BJ (cell line): ENCODE results near the gene PLCB2. TPM values are rescaled to one million over a fixed set of nuclear protein-coding genes. Genes with fewer than 3 reads are reported as not detected.

Experiments used
- CTCF ChIA-PET: fragments of 350-600 bp; formaldehyde crosslinking; extraction: SDS; loops from one replicate; lab custom pipeline; 2021; ENCODE audit warnings: antibody characterized with exemption, inconsistent platforms; lab: Yijun Ruan, JAX
- POLR2A ChIA-PET: fragments of 300-600 bp; sonication (Branson Sonifier 250); formaldehyde crosslinking; extraction: SDS; loops from one replicate; lab custom pipeline; 2021; ENCODE audit warnings: antibody characterized with exemption; lab: Charles Lee
- DNase-seq: peaks from one replicate; pipeline ENCODE4 v3.0.0-alpha.2; 2011; ENCODE audit warnings: low read depth
- H3K27me3 ChIP-seq: 2 replicates; pipeline ENCODE4 v1.6.0; 2011; ENCODE audit warnings: low read length; ENCODE audit not compliant: control insufficient read depth, insufficient read depth
- H3K36me3 ChIP-seq: 2 replicates; pipeline ENCODE4 v1.5.1; 2011; ENCODE audit warnings: low read length; ENCODE audit not compliant: control insufficient read depth, insufficient read depth
- H3K4me3 ChIP-seq: 2 replicates; pipeline ENCODE4 v1.5.1; 2011; ENCODE audit warnings: low read depth, mild to moderate bottlenecking, control low read depth, low read length
- CTCF ChIP-seq: IDR thresholded peaks from 2 replicates; pipeline ENCODE4 v1.5.1; 2011; ENCODE audit warnings: low read depth, mild to moderate bottlenecking, control low read depth, inconsistent platforms, low read length, moderate library complexity; ENCODE audit not compliant: insufficient read depth
- polyA plus RNA-seq: library from polyadenylated mRNA; depleted of rRNA; stranded (reverse); fragments of >200 nt; gene quantifications from 2 replicates; pipeline ENCODE4 v1.2.3, GENCODE V29; 2011

The PLCB2 gene
- polyA plus RNA-seq, 1 experiment, result 0.47 TPM

- no peak for DNase-seq
- Histone ChIP-seq H3K27me3 (no peaks in the 10 kb centered on the region), H3K4me3 (no peak overlapping the region), H3K36me3 (peaks cover 18% of the 10 kb centered on the region)
- ChIA-PET CTCF (interaction anchor here (0.9 to 2.4 kb wide), 5 partner anchors 9 to 61 kb away, joined by 3 to 10 read pairs (median 4); no protein-coding TSS in a partner anchor), POLR2A (no interaction called here)
- no peak for TF ChIP-seq CTCF
Observed at GRCh38 chr15:40334541-40334940, 26.8 kb upstream of the PLCB2 start.

- DNase-seq, result no peak
- no peak for TF ChIP-seq CTCF
- peaks cover 18% of the 10 kb centered on the region for H3K36me3 ChIP-seq
- ChIA-PET CTCF (interaction anchor here (0.9 to 2.4 kb wide), 4 partner anchors 10 to 60 kb away, joined by 3 to 10 read pairs (median 4); no protein-coding TSS in a partner anchor), POLR2A (no interaction called here)
- H3K27me3 ChIP-seq, result no peaks in the 10 kb centered on the region
- no peak overlapping the region for H3K4me3 ChIP-seq
Observed at GRCh38 chr15:40333922-40334492, 26.3 kb upstream of the PLCB2 start.

GRCh38 chr15:40332113-40332781 lies 24.5 kb upstream of the PLCB2 start:
- Histone ChIP-seq H3K4me3 (no peak overlapping the region), H3K36me3 (peaks cover 14% of the 10 kb centered on the region), H3K27me3 (no peaks in the 10 kb centered on the region)
- CTCF ChIA-PET, result interaction anchor here (0.6 to 1.8 kb wide), 7 partner anchors 8 to 112 kb away, joined by 3 to 8 read pairs (median 3); no protein-coding TSS in a partner anchor
- POLR2A ChIA-PET, result no interaction called here
- TF ChIP-seq CTCF, result no peak
- no peak for DNase-seq

- Histone ChIP-seq H3K4me3 (no peak overlapping the region), H3K27me3 (no peaks in the 10 kb centered on the region), H3K36me3 (peaks cover 12% of the 10 kb centered on the region)
- ChIA-PET POLR2A (no interaction called here), CTCF (interaction anchor here (0.6 to 1.8 kb wide), 6 partner anchors 8 to 113 kb away, joined by 3 to 8 read pairs (median 3); no protein-coding TSS in a partner anchor)
- DNase-seq, result no peak
- no peak for TF ChIP-seq CTCF
Observed at GRCh38 chr15:40331637-40332036, 23.9 kb upstream of the PLCB2 start.

- Histone ChIP-seq H3K4me3 (no peak overlapping the region), H3K27me3 (no peaks in the 10 kb centered on the region), H3K36me3 (peaks cover 6% of the 10 kb centered on the region)
- CTCF ChIA-PET, result interaction anchor here (1.4 to 6.6 kb wide), 2 partner anchors 7 to 52 kb away, joined by 3 to 108 read pairs; partner anchors contain the start of gene CCDC9B
- TF ChIP-seq CTCF, result no peak
- DNase-seq, result no peak
- POLR2A ChIA-PET, result interaction anchor here (0.9 kb wide), 1 partner anchor 16 kb away, joined by 3 read pairs; no protein-coding TSS in a partner anchor
Observed at GRCh38 chr15:40331026-40331425, 23.3 kb upstream of the PLCB2 start.
